Measurements from ENCODE around the gene ITPR2.
"Not testable (repeated sequence)": the region's sequence is repeated elsewhere in the genome, so short reads cannot be mapped to it uniquely, and the experiment has no call there.

The ITPR2 gene

GRCh38 chr12:26668230-26668629, 164.8 kb downstream of the ITPR2 start:
- DNase-seq (ENCODE audit: low read depth) = no peak

- no peak for DNase-seq (ENCODE audit: low read depth)
These were observed 166.7 kb downstream of the ITPR2 start for GRCh38 chr12:26666286-26666685.

GRCh38 chr12:26661399-26661798, 171.6 kb downstream of the ITPR2 start:
- DNase-seq (ENCODE audit: low read depth) = no peak

GRCh38 chr12:26659930-26660329, 173.1 kb downstream of the ITPR2 start:
- DNase-seq (ENCODE audit: low read depth) = no peak

- peak; percentile 43 for DNase-seq (ENCODE audit: low read depth)
These were observed 174.0 kb downstream of the ITPR2 start for GRCh38 chr12:26658991-26659390.

GRCh38 chr12:26654623-26655022, 178.4 kb downstream of the ITPR2 start:
- DNase-seq (ENCODE audit: low read depth) = no peak

- DNase-seq (ENCODE audit: low read depth) = no peak
These were observed 181.3 kb downstream of the ITPR2 start for GRCh38 chr12:26651566-26652188.

GRCh38 chr12:26651036-26651435, 182.0 kb downstream of the ITPR2 start:
- no peak for DNase-seq (ENCODE audit: low read depth)

GRCh38 chr12:26648999-26649398, 184.0 kb downstream of the ITPR2 start:
- no peak for DNase-seq (ENCODE audit: low read depth)

GRCh38 chr12:26648584-26648983, 184.4 kb downstream of the ITPR2 start:
- no peak for DNase-seq (ENCODE audit: low read depth)

- no peak for DNase-seq (ENCODE audit: low read depth)
These were observed 184.9 kb downstream of the ITPR2 start for GRCh38 chr12:26648066-26648465.

- DNase-seq (ENCODE audit: low read depth) = no peak
These were observed 185.9 kb downstream of the ITPR2 start for GRCh38 chr12:26647088-26647487.

GRCh38 chr12:26646571-26646970, 186.4 kb downstream of the ITPR2 start:
- DNase-seq (ENCODE audit: low read depth) = no peak

- not testable (repeated sequence) for DNase-seq (ENCODE audit: low read depth)
These were observed 188.6 kb downstream of the ITPR2 start for GRCh38 chr12:26644376-26644775.

- no peak for DNase-seq (ENCODE audit: low read depth)
These were observed 189.3 kb downstream of the ITPR2 start for GRCh38 chr12:26643532-26644315.

GRCh38 chr12:26642361-26642760, 190.6 kb downstream of the ITPR2 start:
- no peak for DNase-seq (ENCODE audit: low read depth)

- DNase-seq (ENCODE audit: low read depth) = no peak
These were observed 196.2 kb downstream of the ITPR2 start for GRCh38 chr12:26636710-26637328.

- DNase-seq (ENCODE audit: low read depth) = peak; percentile 68
These were observed 199.3 kb downstream of the ITPR2 start for GRCh38 chr12:26633591-26634210.

- no peak for DNase-seq (ENCODE audit: low read depth)
These were observed 200.2 kb downstream of the ITPR2 start for GRCh38 chr12:26632756-26633155.

GRCh38 chr12:26631846-26632245, 201.1 kb downstream of the ITPR2 start:
- DNase-seq (ENCODE audit: low read depth) = no peak

GRCh38 chr12:26630546-26631027, 202.4 kb downstream of the ITPR2 start:
- no peak for DNase-seq (ENCODE audit: low read depth)

GRCh38 chr12:26629864-26630263, 203.1 kb downstream of the ITPR2 start:
- DNase-seq (ENCODE audit: low read depth) = no peak

- no peak for DNase-seq (ENCODE audit: low read depth)
These were observed 204.8 kb downstream of the ITPR2 start for GRCh38 chr12:26628234-26628633.

Measured in fibroblast of the conjunctiva (primary cell).